Measurements from ENCODE around the gene PCGF6.

The PCGF6 gene

GRCh38 chr10:103374263-103374662, 23.3 kb upstream of the PCGF6 start:
- H3K9me3 ChIP-seq (replicated peaks in 1 of 2; ENCODE audit: control insufficient read depth in 2 of 2, insufficient read depth in 1 of 2, low read depth in 1 of 2, low read length in 2 of 2) = no peaks in the 10 kb centered on the region
- no CpG with 5 or more reads among the region's 5 CpGs for WGBS, 2 donors (ENCODE audit: extremely low coverage in 2 of 2, insufficient read length in 2 of 2, insufficient replicate concordance in 1 of 2)
- H2BK120ac ChIP-seq (ENCODE audit: low read depth, low read length) = no peak overlapping the region
- no peaks in the 10 kb centered on the region for H3K27me3 ChIP-seq (ENCODE audit: control insufficient read depth in 3 of 3, insufficient read depth in 3 of 3, low read depth in 1 of 3, low read length in 3 of 3)
- no peak overlapping the region for H3K23ac ChIP-seq (ENCODE audit: low read depth, low read length, poor library complexity)
- peaks cover 7 to 64% of the 10 kb centered on the region in 2 donors for H3K36me3 ChIP-seq (replicated peaks in 1 of 2; ENCODE audit: control insufficient read depth in 2 of 2, insufficient read depth in 2 of 2, low read length in 2 of 2)
- no peak overlapping the region for H3K4me2 ChIP-seq (ENCODE audit: insufficient read depth, low read length, poor library complexity, severe bottlenecking)
- H3K79me1 ChIP-seq (ENCODE audit: low read depth, low read length) = peaks cover 2% of the 10 kb centered on the region
- no peak overlapping the region for H3K14ac ChIP-seq (ENCODE audit: low read length)
- H3K4me3 ChIP-seq (ENCODE audit: low read length in 2 of 2) = no peak overlapping the region
- H2BK12ac ChIP-seq (ENCODE audit: low read length) = no peak overlapping the region
- no peak overlapping the region for H2BK15ac ChIP-seq (ENCODE audit: low read length)
- no peak overlapping the region for H2BK5ac ChIP-seq (ENCODE audit: low read length)
- no peak overlapping the region for H4K91ac ChIP-seq (ENCODE audit: low read depth, low read length, poor library complexity)
- no peak overlapping the region for H2AFZ ChIP-seq (ENCODE audit: low read length)
- H3K4me1 ChIP-seq (ENCODE audit: control insufficient read depth in 2 of 2, insufficient read depth in 1 of 2, low read depth in 1 of 2, low read length in 2 of 2) = no peaks in the 10 kb centered on the region
- H3K27ac ChIP-seq (replicated peaks; ENCODE audit: low read length) = no peak overlapping the region
- no peak overlapping the region for H2AK5ac ChIP-seq (ENCODE audit: low read depth, low read length)
- no peak overlapping the region for H3K18ac ChIP-seq (ENCODE audit: low read length)
- no peak for DNase-seq (ENCODE audit: low spot score)
- H3K4ac ChIP-seq (ENCODE audit: low read length) = no peak overlapping the region
- no peak overlapping the region for H4K8ac ChIP-seq (ENCODE audit: low read depth, low read length)
- H3K9ac ChIP-seq (ENCODE audit: low read depth, low read length, poor library complexity) = no peak overlapping the region

- H3K27ac ChIP-seq (replicated peaks; ENCODE audit: low read length) = no peak overlapping the region
- H2BK15ac ChIP-seq (ENCODE audit: low read length) = no peak overlapping the region
- H2BK12ac ChIP-seq (ENCODE audit: low read length) = no peak overlapping the region
- H2AFZ ChIP-seq (ENCODE audit: low read length) = no peak overlapping the region
- no CpG with 5 or more reads among the region's 3 CpGs for WGBS, 2 donors (ENCODE audit: extremely low coverage in 2 of 2, insufficient read length in 2 of 2, insufficient replicate concordance in 1 of 2)
- no peak overlapping the region for H2BK5ac ChIP-seq (ENCODE audit: low read length)
- peaks cover 7 to 59% of the 10 kb centered on the region in 2 donors for H3K36me3 ChIP-seq (replicated peaks in 1 of 2; ENCODE audit: control insufficient read depth in 2 of 2, insufficient read depth in 2 of 2, low read length in 2 of 2)
- H3K23ac ChIP-seq (ENCODE audit: low read depth, low read length, poor library complexity) = no peak overlapping the region
- H2BK120ac ChIP-seq (ENCODE audit: low read depth, low read length) = no peak overlapping the region
- no peak overlapping the region for H3K4me3 ChIP-seq (ENCODE audit: low read length in 2 of 2)
- no peaks in the 10 kb centered on the region for H3K4me1 ChIP-seq (ENCODE audit: control insufficient read depth in 2 of 2, insufficient read depth in 1 of 2, low read depth in 1 of 2, low read length in 2 of 2)
- H4K8ac ChIP-seq (ENCODE audit: low read depth, low read length) = no peak overlapping the region
- no peak overlapping the region for H2AK5ac ChIP-seq (ENCODE audit: low read depth, low read length)
- H3K9me3 ChIP-seq (replicated peaks in 1 of 2; ENCODE audit: control insufficient read depth in 2 of 2, insufficient read depth in 1 of 2, low read depth in 1 of 2, low read length in 2 of 2) = no peaks in the 10 kb centered on the region
- H4K91ac ChIP-seq (ENCODE audit: low read depth, low read length, poor library complexity) = no peak overlapping the region
- no peak overlapping the region for H3K9ac ChIP-seq (ENCODE audit: low read depth, low read length, poor library complexity)
- DNase-seq (ENCODE audit: low spot score) = no peak
- no peak overlapping the region for H3K4me2 ChIP-seq (ENCODE audit: insufficient read depth, low read length, poor library complexity, severe bottlenecking)
- no peak overlapping the region for H3K14ac ChIP-seq (ENCODE audit: low read length)
- H3K4ac ChIP-seq (ENCODE audit: low read length) = no peak overlapping the region
- H3K27me3 ChIP-seq (ENCODE audit: control insufficient read depth in 3 of 3, insufficient read depth in 3 of 3, low read depth in 1 of 3, low read length in 3 of 3) = no peaks in the 10 kb centered on the region
- no peak overlapping the region for H3K18ac ChIP-seq (ENCODE audit: low read length)
- H3K79me1 ChIP-seq (ENCODE audit: low read depth, low read length) = peaks cover 2% of the 10 kb centered on the region
These were observed 22.6 kb upstream of the PCGF6 start for GRCh38 chr10:103373544-103373943.

GRCh38 chr10:103367782-103368518, 17.0 kb upstream of the PCGF6 start, which contains the start of gene TAF5:
TSS of gene TAF5 (plus strand) at chr10:103367976. CDS start at chr10:103367990, 14 bp downstream.
- peak within 1 kb of the TSS; percentile 92 for H2AFZ ChIP-seq (ENCODE audit: low read length)
- H3K4me1 ChIP-seq (ENCODE audit: control insufficient read depth in 2 of 2, insufficient read depth in 1 of 2, low read depth in 1 of 2, low read length in 2 of 2) = no peaks in the 10 kb centered on the region
- peak within 1 kb of the TSS; percentile 87 for H2BK5ac ChIP-seq (ENCODE audit: low read length)
- H3K36me3 ChIP-seq (replicated peaks in 1 of 2; ENCODE audit: control insufficient read depth in 2 of 2, insufficient read depth in 2 of 2, low read length in 2 of 2) = peaks cover 0 to 8% of the 10 kb centered on the region in 2 donors
- H3K4me2 ChIP-seq (ENCODE audit: insufficient read depth, low read length, poor library complexity, severe bottlenecking) = peak within 1 kb of the TSS; percentile 66
- H2AK5ac ChIP-seq (ENCODE audit: low read depth, low read length) = no peak within 1 kb of the TSS
- peak within 1 kb of the TSS; percentile 99 for H3K23ac ChIP-seq (ENCODE audit: low read depth, low read length, poor library complexity)
- peak within 1 kb of the TSS; percentile 80 to 98 for H3K4me3 ChIP-seq (ENCODE audit: low read length in 2 of 2)
- H3K4ac ChIP-seq (ENCODE audit: low read length) = no peak within 1 kb of the TSS
- peak; percentile 88 for DNase-seq (ENCODE audit: low spot score)
- no peak within 1 kb of the TSS for H2BK12ac ChIP-seq (ENCODE audit: low read length)
- peak within 1 kb of the TSS; percentile 59 for H3K27ac ChIP-seq (replicated peaks; ENCODE audit: low read length)
- no CpG with 5 or more reads among the region's 81 CpGs for WGBS, 2 donors (ENCODE audit: extremely low coverage in 2 of 2, insufficient read length in 2 of 2, insufficient replicate concordance in 1 of 2)
- peak within 1 kb of the TSS; percentile 99 for H3K9ac ChIP-seq (ENCODE audit: low read depth, low read length, poor library complexity)
- peaks cover 4% of the 10 kb centered on the region for H3K79me1 ChIP-seq (ENCODE audit: low read depth, low read length)
- H3K27me3 ChIP-seq (ENCODE audit: control insufficient read depth in 3 of 3, insufficient read depth in 3 of 3, low read depth in 1 of 3, low read length in 3 of 3) = no peaks in the 10 kb centered on the region
- peak within 1 kb of the TSS; percentile 56 for H3K14ac ChIP-seq (ENCODE audit: low read length)
- H3K9me3 ChIP-seq (replicated peaks in 1 of 2; ENCODE audit: control insufficient read depth in 2 of 2, insufficient read depth in 1 of 2, low read depth in 1 of 2, low read length in 2 of 2) = no peaks in the 10 kb centered on the region
- no peak within 1 kb of the TSS for H2BK15ac ChIP-seq (ENCODE audit: low read length)
- no peak within 1 kb of the TSS for H4K8ac ChIP-seq (ENCODE audit: low read depth, low read length)
- H2BK120ac ChIP-seq (ENCODE audit: low read depth, low read length) = no peak within 1 kb of the TSS
- no peak within 1 kb of the TSS for H4K91ac ChIP-seq (ENCODE audit: low read depth, low read length, poor library complexity)
- peak within 1 kb of the TSS; percentile 98 for H3K18ac ChIP-seq (ENCODE audit: low read length)

GRCh38 chr10:103367379-103367781, 16.4 kb upstream of the PCGF6 start:
- DNase-seq (ENCODE audit: low spot score) = no peak
- no peak overlapping the region for H2BK12ac ChIP-seq (ENCODE audit: low read length)
- WGBS, 2 donors (ENCODE audit: extremely low coverage in 2 of 2, insufficient read length in 2 of 2, insufficient replicate concordance in 1 of 2) = no CpG with 5 or more reads among the region's 10 CpGs
- peak overlapping the region; percentile 5 for H3K27ac ChIP-seq (replicated peaks; ENCODE audit: low read length)
- H3K4me1 ChIP-seq (ENCODE audit: control insufficient read depth in 2 of 2, insufficient read depth in 1 of 2, low read depth in 1 of 2, low read length in 2 of 2) = no peaks in the 10 kb centered on the region
- peaks cover 4% of the 10 kb centered on the region for H3K79me1 ChIP-seq (ENCODE audit: low read depth, low read length)
- no peak overlapping the region for H2BK120ac ChIP-seq (ENCODE audit: low read depth, low read length)
- no peak overlapping the region for H3K9ac ChIP-seq (ENCODE audit: low read depth, low read length, poor library complexity)
- peak overlapping the region in 1 of 2 donors; percentile 80 for H3K4me3 ChIP-seq (ENCODE audit: low read length in 2 of 2)
- no peak overlapping the region for H3K14ac ChIP-seq (ENCODE audit: low read length)
- H3K23ac ChIP-seq (ENCODE audit: low read depth, low read length, poor library complexity) = no peak overlapping the region
- H3K4ac ChIP-seq (ENCODE audit: low read length) = no peak overlapping the region
- peak overlapping the region; percentile 92 for H2AFZ ChIP-seq (ENCODE audit: low read length)
- H2AK5ac ChIP-seq (ENCODE audit: low read depth, low read length) = no peak overlapping the region
- H3K9me3 ChIP-seq (replicated peaks in 1 of 2; ENCODE audit: control insufficient read depth in 2 of 2, insufficient read depth in 1 of 2, low read depth in 1 of 2, low read length in 2 of 2) = no peaks in the 10 kb centered on the region
- no peak overlapping the region for H3K4me2 ChIP-seq (ENCODE audit: insufficient read depth, low read length, poor library complexity, severe bottlenecking)
- no peak overlapping the region for H2BK15ac ChIP-seq (ENCODE audit: low read length)
- H3K27me3 ChIP-seq (ENCODE audit: control insufficient read depth in 3 of 3, insufficient read depth in 3 of 3, low read depth in 1 of 3, low read length in 3 of 3) = no peaks in the 10 kb centered on the region
- H3K18ac ChIP-seq (ENCODE audit: low read length) = no peak overlapping the region
- H2BK5ac ChIP-seq (ENCODE audit: low read length) = no peak overlapping the region
- H4K8ac ChIP-seq (ENCODE audit: low read depth, low read length) = no peak overlapping the region
- peaks cover 0 to 7% of the 10 kb centered on the region in 2 donors for H3K36me3 ChIP-seq (replicated peaks in 1 of 2; ENCODE audit: control insufficient read depth in 2 of 2, insufficient read depth in 2 of 2, low read length in 2 of 2)
- H4K91ac ChIP-seq (ENCODE audit: low read depth, low read length, poor library complexity) = no peak overlapping the region

Data from neuronal stem cell (in vitro differentiated cells).